ENCODE measurements around the gene STX1B.
A peak's percentile ranks its signal among the peaks of the same experiment; 100 is the strongest.

The STX1B gene

DNA sequence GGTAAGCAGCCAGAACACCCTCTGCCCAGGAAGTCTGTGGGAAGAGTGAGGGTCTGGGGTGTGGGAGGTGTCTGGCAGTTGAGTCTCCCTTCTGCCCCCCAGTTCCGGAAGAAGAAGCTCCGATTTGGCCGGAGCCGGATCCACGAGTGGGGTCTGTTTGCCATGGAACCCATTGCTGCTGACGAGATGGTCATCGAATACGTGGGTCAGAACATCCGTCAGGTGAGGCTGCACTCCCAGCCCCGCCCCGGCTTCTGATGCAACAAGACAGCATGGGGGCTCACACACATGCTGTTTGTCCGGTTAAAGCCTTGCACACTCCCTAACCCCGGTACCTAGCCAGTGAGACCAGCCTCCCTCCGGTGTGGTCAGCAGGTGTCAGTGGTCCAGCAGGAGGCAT is 29.5 kb downstream of the STX1B start:
- H3K4me3 ChIP-seq (ENCODE audit: low read depth, low read length) = no peak overlapping the region
- TF ChIP-seq, protein P1, sequence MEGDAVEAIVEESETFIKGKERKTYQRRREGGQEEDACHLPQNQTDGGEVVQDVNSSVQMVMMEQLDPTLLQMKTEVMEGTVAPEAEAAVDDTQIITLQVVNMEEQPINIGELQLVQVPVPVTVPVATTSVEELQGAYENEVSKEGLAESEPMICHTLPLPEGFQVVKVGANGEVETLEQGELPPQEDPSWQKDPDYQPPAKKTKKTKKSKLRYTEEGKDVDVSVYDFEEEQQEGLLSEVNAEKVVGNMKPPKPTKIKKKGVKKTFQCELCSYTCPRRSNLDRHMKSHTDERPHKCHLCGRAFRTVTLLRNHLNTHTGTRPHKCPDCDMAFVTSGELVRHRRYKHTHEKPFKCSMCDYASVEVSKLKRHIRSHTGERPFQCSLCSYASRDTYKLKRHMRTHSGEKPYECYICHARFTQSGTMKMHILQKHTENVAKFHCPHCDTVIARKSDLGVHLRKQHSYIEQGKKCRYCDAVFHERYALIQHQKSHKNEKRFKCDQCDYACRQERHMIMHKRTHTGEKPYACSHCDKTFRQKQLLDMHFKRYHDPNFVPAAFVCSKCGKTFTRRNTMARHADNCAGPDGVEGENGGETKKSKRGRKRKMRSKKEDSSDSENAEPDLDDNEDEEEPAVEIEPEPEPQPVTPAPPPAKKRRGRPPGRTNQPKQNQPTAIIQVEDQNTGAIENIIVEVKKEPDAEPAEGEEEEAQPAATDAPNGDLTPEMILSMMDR (IDR thresholded peaks at IDR 0.05; ENCODE audit: low read depth, low read length) = no peak

DNA sequence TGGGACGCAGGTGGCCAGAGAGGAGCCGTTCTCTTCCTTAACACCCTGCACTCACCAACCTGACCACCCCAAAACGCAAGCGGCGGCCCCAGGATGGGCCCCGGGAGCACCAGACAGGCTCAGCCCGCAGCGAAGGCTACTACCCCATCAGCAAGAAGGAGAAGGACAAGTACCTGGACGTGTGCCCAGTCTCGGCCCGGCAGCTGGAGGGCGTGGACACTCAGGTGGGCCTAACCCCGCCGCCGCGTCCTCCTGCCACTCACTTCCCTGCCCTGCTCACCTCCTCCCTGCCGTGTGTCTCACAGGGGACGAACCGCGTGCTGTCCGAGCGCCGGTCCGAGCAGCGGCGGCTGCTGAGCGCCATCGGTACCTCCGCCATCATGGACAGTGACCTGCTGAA is 30.0 kb downstream of the STX1B start:
- TF ChIP-seq, protein P1 (IDR thresholded peaks at IDR 0.05; ENCODE audit: low read depth, low read length) = no peak
- H3K4me3 ChIP-seq (ENCODE audit: low read depth, low read length) = no peak overlapping the region

DNA sequence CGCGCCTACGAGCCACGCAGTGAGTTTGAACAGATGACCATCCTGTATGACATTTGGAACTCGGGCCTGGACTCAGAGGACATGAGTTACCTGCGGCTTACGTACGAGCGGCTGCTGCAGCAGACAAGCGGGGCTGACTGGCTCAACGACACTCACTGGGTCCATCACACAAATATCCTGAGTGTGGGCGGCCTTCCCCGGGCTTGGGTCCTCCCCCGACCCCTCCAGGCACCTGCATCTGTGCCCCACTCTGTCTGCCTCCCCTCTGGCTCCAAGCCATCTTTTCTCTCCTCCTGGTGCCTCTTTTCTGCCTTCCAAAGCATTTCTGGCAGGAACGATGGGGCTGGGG is 30.4 kb downstream of the STX1B start:
- TF ChIP-seq, protein P1 (IDR thresholded peaks at IDR 0.05; ENCODE audit: low read depth, low read length) = no peak
- no peak overlapping the region for H3K4me3 ChIP-seq (ENCODE audit: low read depth, low read length)

DNA sequence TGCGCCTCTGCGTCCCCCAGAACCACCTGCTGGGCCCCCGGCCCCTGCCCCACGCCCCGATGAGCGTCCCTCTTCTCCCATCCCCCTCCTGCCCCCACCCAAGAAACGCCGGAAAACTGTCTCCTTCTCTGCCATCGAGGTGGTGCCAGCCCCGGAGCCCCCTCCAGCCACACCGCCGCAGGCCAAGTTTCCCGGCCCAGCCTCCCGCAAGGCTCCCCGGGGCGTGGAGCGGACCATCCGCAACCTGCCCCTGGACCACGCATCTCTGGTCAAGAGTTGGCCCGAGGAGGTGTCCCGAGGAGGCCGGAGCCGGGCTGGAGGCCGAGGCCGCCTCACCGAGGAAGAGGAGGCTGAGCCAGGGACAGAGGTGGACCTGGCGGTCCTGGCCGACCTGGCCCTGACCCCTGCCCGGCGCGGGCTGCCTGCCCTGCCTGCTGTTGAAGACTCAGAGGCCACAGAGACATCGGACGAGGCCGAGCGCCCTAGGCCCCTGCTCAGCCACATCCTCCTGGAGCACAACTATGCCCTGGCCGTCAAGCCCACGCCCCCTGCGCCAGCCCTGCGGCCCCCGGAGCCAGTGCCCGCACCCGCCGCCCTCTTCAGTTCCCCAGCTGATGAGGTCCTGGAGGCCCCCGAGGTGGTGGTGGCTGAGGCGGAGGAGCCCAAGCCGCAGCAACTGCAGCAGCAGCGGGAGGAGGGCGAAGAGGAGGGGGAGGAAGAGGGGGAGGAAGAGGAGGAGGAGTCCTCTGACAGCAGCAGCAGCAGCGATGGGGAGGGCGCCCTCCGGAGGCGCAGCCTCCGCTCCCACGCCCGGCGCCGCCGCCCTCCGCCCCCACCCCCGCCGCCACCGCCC is 31.0 kb downstream of the STX1B start:
- no peak overlapping the region for H3K4me3 ChIP-seq (ENCODE audit: low read depth, low read length)
- TF ChIP-seq, protein P1 (IDR thresholded peaks at IDR 0.05; ENCODE audit: low read depth, low read length) = no peak

DNA sequence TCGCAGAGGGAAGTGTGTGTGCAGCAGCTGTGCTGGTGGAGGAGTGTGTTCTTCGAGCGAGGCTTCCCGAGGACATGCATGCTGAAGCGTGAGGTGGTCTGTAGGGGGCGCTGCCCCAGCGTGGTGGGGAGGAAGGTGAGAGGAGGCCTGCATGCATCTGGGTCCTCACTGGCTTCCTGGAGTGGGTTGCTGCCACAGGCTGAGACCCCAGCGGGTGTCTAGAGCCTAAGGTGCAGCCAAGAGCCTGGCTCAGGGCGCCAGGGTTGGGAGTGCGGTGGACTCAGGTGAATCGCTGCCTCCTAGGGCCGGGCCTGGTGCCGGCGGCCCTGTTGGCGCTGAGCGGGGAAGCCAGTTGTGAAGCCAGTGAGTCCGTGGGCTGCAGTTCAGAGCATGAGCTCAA is 32.9 kb downstream of the STX1B start:
- TF ChIP-seq, protein P1 (IDR thresholded peaks at IDR 0.05; ENCODE audit: low read depth, low read length) = peak; percentile 40
- no peak overlapping the region for H3K4me3 ChIP-seq (ENCODE audit: low read depth, low read length)

DNA sequence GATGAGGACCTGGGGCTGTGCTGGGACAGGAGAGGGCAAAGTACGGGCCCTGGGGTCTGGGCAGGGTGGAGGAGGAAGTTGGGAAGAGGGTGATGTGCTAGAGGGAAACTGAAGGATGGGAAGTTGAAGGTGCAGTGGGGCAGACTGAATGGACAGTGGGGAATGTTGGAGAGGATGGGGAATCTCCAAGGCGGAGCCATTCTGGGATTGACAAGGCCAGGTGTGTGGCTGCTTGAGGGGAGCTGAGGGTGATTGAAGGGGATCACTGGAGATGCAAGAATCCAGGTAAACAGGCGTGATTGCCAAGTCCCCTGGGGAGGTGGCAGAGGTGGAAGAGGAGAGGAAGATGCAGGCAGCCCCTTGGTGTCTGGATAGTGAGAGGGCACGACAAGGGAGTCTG is 34.0 kb downstream of the STX1B start:
- TF ChIP-seq, protein P1 (IDR thresholded peaks at IDR 0.05; ENCODE audit: low read depth, low read length) = no peak
- H3K4me3 ChIP-seq (ENCODE audit: low read depth, low read length) = no peak overlapping the region

DNA sequence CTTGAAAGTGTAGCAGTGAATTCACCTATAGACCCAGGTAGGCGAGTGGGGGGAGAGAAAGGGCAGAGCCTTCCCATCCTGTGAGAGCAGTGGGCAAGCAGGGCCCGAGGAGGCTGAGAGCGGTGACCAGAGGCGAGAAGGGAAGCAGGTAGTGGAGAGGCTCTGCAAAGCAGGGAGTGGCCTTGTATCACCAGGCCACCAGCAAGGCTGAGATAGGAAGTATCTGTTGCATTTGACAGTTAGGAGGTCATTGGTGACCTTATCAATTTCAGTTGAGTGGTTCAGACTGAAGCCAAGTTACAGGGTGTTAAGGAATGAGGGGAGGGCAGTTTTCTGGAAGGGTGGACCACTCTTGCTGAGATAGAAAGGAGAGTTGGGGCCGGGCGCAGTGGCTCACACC is 36.1 kb downstream of the STX1B start:
- TF ChIP-seq, protein P1 (IDR thresholded peaks at IDR 0.05; ENCODE audit: low read depth, low read length) = no peak
- H3K4me3 ChIP-seq (ENCODE audit: low read depth, low read length) = no peak overlapping the region

Data from WI38 (cell line).